ENCODE data around the gene CCDC171.
A peak's percentile ranks its signal among the peaks of the same experiment; 100 is the strongest.
"Not testable (repeated sequence)": the region's sequence is repeated elsewhere in the genome, so short reads cannot be mapped to it uniquely, and the experiment has no call there.

CCDC171 gene

DNA sequence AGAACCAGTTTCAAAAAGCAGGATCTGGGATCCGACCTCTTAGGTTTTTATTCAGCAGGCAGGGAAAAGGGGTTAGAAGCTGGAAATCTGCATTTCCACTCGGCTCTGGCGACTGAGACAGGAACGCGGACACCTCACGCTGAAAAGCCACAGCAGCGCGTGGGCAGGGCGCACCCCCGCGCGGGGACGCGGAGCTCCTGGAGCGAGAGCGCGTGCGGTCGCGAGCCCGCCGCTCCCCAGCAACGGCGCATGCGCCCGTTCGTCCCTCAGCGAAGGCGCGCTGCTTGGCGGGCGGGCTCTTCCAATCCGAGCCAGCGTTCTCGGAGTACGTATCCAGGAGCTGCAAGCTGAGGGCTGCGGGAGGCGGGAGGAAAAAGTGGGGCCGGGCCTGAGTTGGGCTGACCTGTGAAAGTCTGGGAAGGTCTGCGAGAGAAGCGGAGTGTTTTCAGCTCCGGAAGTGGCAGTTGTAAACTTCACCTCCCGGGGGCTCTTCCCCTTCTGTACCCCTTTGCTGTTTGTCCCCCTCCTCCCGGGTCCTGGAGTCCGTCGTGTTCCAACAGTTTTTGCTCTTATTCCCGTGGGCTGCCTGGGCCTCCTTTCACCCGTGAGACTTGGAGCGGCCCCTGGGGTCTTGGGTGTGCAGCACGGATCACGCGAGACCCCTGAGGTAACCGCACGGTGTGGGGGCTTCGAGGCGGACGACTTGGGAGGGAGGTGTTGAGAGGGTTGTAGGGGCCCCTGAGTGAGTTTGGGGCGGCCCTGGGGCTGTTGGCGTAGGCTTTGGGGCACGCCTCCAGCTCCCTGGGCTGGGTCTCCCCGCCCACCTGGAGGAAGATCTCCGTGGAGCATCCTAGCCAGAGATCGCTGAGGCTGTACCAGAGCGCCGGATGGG lies at the start of gene CCDC171:
TSS of gene CCDC171 (plus strand) at position 408 of the 892 bp plus-strand sequence. CDS start 11,046 bp downstream, outside the sequence.
- peak; percentile 84 for DNase-seq

DNA sequence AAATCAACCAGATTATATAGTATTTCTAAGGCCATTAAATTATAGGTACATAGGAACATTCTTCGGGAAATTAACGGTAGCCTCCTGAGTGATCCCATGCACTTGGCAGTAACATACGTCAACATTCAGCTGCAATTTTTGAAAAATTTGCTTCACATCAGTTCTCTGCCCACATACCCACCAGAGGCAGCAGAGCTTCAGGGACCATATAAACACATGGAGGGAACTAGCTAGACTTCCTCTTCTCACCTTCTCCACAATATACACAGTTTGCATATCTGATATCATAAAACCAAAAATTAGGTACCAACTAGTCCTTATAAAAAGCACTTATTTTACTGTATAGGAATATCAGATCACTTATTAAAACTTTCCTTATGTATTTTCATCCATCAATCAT lies 46.9 kb upstream of the CCDC171 start:
- no peak for DNase-seq

DNA sequence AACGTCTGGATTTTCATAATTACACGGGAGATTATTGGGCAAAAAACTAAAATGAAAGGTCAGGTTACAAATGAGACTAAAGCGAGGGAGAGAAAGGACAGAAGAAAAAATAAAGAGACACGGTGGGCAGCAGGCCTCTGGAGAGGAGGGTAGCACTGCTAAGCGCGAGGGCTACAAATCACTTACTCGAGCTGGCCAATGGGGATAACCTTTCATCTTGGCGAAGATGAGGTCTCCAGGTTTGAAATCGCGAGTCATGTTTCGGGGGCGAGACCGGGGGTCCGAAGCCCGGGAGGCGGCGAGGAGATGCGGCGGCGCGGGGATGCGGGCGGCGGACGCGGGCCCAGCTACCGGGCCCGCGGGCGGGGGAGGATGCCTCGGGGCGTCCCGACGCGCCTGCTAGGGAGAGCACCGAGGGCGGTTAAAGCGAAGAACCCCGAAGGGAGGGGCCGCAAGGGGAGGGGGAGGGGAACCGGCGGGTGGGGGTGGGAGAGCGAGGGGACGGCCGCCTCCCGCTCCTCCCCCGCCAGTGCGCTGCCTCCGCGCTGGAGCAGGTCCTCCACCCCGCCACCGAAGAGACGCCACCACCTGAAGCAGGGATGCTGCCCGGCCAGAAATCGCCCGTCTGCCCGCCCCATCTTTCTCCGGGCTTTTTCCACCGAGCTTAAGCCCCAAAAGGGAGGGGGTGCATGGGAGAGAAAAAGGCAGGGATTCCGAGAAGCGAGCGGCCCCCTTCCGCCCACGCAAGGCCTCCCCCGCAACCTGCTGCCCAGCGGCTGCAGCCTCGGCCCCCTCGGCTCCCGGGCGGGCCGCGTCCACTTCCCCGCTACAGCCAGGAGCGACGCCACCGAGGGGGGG lies 42.7 kb upstream of the CCDC171 start:
- DNase-seq, result peak; percentile 66

DNA sequence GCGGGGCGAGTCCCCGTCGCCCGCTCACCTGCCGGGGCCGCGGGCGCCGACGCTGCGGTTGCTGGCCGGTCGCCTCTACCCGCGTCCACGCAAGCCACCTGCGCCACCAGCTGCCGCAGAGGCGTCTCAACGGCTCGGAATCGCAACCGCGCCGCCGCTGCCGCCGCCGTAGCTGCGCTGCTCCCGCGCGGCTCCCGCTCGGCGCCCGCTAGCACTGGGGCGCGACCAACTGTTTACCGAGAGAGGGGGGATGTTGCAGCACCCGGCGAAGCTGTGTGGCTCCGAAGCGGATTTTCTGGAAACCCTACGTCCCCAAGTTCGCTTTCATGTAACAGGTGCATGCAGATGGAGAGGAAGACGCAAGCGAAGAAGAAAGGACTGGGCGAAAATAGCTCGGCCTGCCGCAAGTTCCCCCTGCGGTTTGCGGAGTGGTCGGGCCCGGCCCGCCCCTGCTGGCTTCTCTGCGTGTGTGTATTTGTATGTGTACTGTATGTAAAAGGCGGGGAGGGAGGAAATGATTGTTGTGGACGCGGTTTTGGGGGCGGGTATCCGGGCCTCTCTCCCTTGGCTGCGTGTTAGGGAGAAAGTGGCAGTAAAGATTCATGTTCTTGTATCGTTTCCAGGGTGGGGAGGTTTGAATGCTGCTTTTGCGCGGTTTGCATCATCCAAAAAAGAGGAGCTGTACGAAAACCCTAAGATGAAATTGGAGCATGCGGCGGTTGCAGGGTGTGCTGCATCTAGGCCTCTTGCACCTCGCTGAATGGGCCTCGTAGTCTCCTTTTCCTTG lies 41.9 kb upstream of the CCDC171 start, which contains the start of gene PSIP1:
TSS of gene PSIP1 (minus strand) at position 182 of the 787 bp plus-strand sequence. CDS start 782 bp downstream, outside the sequence.
- DNase-seq, result peak; percentile 77

DNA sequence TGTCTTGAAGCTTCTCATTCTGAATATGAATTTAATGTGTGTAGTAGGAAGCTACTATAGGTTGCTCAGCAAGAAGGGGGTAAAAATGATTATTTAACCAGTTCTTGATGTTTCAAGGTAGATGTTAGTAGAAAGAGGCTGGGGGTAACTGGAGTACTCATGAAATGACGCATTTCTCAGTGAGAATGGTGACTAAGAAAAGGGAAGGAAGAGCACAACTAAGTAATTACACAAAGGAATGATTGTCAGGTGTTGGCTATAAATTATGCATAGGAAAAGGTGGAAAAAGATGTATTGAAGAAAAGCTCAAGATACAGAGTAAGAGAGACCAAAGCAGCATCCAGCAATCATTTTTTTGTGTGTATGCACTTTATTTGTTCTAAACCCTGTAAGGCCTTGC lies 40.6 kb upstream of the CCDC171 start:
- no peak for DNase-seq

DNA sequence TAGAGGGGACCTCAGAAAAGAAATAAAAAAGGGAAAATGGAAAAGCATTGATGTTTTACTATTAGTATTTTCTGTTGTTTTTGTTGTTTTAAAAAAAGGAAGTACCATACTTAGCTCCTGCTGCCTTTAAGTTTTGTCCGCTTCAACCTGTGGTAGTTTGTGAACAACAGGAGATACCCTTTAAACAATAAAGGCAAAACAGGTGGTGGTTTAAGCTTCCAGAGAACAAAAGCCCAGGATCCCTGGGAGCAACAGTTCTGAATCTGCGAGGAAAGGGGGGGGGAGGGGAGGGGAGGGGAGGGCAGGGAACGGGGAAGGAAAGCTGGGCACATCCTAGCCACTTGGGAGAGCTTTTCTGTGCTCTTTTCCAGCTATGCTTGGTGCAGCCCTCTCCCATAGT lies 40.0 kb upstream of the CCDC171 start:
- no peak for DNase-seq

DNA sequence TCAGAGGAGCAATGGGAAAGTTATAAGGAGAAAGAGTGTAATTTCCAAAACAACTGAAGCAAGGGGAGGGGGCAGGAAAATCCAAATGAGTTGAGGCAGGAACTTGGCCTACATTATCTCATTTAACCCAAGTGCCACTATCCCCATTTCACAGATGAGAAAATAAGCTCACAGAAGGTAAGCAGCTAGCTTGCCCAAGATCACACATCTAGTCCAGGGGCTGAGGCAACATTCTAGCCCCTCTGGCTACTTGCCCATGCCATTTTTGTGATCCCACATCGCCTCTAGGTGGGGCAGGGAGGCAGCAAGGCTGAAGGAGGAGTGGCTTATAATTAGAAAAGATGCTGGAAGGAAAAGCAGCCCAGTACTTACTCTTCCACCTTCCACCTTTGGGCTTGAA lies 39.5 kb upstream of the CCDC171 start:
- DNase-seq, result no peak

DNA sequence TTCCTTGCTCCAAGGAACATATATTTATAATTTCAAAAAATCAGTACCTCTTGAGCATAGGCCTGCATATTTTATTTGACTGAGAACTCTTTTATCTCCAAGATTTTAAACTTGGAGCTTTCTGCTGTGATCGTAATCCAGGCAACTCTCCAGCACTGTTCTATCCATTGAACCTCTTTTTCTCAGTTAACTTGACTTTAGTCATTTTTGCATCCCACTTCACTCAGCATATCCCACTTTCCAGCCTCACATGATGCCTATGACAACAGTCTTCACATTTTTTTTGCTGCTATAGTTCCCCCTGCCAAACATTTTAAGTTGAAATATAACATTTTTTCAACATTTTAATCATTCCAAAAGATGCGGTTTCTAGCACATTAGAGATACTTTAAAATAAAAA lies 33.0 kb upstream of the CCDC171 start:
- no peak for DNase-seq

DNA sequence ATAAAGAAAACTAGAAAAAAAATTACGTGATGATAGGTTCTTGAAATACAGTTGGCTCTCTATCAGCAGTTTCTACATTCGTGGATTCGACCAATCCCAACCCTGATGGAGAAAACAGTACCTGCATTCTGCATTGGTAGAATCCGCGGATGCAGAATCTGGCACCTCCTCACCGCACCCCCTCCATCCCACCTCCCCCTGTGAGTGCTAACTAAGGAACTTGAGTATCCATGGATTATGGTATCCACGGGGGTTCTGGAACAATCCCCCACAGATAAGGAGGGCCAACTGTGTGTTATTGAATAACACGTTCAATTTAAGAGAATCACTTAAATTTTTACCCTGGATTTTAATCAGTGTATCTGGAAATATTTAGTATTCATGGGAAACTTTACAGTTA lies 31.6 kb upstream of the CCDC171 start:
- no peak for DNase-seq

DNA sequence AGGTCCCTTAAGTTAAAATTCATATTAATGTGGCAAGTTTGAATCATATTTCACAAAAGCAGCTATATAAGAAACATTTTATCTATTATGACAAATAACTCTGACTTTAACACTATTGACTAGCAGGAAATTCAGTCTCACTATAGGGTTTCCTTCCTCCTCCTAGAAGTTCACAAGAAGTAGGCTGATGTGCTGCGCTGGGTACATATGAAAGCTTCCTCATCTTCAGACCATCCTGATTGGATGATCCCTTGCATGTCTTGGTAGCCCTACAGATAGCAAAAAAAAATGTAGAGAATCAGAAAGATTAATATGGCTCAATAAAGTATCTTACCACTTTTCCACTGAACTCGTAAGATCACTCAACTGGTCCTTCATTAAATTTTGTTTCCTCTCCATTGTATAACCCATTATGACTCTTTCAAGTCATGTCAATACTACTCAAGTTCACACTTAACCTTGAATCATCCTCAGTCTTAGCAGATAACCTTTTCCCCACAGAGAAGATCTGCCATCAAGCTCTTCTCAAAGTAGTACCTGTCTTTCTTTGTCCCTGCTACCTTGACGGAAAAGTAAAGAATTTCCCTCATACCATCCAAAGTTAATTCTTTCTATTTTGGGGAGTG lies 30.6 kb upstream of the CCDC171 start:
- DNase-seq, result no peak

DNA sequence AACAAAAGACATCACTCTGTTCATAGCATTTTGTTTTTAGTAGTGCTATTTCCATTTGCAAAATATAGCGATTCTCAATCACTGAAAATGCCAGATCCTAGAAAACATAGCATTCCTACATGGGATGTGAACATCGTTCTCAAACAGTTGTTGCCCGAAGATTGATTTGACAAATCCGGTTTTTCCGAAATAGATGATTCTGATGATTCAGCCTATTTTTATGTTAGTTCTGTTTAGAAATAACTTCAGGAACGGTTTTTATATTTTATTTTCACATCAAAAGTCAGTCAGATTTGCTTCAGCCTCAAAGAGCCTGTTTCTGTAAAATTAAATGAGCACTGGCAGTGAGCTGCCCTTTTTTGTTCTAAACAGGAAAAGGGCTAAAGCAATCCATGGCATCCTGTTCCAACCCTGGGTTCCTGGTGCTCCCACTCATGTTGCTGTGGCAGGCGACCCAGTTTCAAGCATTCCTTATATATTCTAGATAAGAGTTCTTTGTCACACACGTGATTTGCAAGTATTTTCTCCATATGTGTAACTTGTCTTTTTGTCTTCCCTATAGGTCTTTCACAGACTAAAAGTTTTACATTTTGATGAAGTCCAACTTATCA lies 27.9 kb upstream of the CCDC171 start:
- DNase-seq, result no peak

DNA sequence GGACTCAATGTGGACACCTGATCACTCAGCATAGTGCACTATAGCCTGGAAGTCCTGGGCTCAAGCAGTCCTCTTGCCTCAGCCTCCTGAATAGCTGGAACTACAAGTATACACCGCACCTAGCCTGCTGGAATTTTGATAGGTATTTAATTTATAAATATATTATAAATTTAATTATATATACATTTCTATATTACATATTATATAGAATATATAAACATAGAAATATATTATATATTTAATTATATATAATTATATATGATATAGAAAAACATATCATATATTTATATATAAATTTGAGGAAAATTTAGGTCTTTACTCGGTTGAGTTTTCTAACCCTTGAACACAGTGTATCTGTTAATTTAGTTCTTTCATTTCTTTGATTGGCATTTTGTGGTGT lies 26.9 kb upstream of the CCDC171 start:
- no peak for DNase-seq

DNA sequence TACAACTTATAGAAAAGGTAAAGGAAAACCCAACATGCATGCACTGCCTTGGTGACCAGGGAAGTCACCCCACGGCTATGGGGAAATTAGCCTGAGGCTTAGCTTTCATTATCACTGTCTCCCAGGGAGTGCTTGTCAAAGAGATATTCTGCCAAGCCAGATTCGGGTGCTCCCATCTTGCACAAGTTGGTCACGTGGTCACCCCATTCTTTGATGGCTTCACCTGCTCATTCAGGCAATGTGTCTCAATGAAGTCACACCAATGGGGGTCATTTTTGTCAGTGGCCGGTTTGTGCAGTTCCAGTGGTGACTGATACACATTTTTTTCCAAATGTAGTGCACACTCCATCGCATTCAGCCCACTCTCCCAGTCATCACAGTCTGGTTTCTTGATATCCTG lies 25.8 kb upstream of the CCDC171 start:
- DNase-seq, result not testable (repeated sequence)

DNA sequence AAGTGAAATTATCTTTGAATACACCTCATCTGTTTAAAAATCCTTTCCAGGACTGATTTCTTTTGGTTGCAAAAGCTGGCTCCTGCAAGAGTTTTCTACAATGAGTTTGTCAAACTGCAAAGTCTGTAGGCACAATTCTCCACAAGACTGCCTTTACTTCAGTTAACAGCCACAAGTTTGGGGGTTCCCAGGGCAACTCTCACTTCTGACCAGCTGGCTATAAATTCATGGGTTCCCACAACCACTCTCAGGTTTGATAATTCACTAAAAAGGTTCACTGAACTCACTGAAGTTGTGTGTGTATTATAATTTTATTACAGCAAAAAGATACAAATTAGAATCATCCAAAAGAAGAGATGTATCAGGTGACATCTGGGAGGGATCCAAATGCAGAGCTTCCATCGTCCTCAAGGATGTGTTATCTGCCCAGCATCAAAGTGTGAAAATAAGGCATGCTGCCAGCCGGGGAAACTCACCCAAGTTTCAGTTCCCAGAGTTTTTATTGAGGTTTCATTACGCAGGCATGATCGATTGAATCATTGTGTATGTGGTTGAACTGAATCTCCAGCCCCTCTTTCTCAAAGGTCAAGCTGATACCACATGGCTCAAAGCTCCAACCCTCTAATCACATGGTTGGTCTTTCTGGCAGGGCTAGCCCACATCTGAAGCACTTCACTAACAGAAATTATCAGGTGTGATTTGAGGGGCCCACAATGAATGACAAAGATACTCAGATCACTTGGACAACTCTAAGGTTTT lies 23.1 kb upstream of the CCDC171 start:
- DNase-seq, result no peak

DNA sequence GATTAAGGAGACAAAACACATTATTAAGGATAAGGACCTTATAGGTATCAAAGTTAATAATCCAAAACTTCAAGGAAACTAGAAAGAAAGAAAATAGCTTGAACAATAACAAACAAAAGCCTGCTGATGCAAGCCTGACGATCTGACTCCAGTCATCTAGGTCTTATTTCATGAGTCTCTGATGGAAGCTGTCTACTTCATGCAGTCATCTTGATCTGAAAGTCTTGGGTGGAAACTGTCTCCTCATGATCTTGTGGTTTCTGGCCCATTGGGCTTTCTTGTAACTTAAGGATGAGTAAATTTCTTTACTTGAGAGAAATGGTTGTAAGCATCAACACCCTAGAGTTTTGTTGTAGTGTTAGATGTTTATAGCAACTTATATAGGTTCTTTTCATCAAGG lies 21.5 kb upstream of the CCDC171 start:
- DNase-seq, result no peak

DNA sequence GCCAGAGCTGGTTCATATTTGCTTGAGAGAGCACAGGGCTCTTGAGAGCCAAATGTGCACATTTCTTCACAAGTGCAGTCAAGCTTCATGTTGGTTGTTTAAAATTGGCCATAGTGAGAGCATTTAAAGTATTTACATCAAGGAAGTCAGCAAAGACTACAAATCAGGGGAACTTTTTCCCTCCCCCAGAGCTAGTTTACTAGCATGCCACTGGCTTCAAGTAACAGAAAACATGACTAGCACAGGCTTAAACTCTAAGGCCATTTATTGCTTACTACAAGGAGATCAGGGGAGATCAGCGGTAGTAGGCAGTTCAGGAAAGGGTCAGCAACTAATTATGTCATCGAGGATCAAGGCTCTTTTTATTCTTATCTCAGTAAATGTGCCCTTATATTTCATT lies 11.0 kb upstream of the CCDC171 start:
- DNase-seq, result no peak

DNA sequence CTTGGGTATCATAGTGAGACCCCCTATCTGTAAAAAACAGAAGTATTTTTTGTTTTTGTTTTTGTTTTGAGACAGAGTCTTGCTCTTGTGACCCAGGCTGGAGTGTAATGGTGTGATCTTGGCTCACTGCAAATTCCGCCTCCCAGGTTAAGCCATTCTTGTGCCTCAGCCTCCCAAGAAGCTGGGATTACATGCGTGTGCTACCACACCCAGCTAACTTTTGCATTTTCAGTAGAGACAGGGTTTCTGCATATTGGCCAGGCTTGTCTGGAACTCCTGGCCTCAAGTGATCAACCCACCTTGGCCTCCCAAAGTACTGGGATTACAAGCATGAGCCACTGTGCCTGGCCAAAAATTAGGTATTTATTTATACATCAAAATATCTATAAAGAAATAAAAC lies 10.2 kb upstream of the CCDC171 start:
- no peak for DNase-seq

DNA sequence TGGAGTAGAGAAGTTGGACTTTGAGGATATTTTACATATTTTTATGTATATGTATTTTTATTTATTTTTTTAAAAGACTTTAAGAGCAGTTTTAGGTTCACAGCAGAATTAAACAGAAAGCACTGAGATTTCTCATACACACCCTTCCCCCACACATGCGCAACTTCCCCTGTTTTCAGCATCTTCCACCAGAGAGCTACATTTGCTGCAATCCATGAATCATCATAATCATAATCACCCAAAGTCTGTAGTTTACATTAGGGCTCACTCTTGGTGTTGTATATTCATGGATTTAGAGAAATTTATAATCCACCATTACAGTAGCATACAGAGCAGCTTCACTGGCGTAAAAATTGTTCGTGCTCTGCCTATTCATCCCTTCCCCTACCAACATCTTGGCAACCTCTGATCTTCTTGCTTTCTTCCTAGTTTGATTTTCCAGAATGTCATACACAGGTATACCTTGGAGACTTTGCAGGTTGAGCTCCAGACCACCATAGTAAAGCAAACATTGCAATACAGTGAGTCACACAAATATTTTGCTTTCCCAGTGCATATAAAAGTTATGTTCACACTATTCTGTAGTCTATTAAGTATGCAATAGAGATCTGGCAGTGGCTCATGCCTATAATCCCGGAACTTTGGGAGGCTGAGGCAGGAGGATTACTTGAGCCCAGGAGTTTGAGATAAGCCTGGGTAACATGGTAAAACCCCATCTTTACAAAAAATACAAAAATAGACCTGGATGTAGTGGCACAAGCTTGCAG lies 9.6 kb upstream of the CCDC171 start:
- DNase-seq, result no peak

DNA sequence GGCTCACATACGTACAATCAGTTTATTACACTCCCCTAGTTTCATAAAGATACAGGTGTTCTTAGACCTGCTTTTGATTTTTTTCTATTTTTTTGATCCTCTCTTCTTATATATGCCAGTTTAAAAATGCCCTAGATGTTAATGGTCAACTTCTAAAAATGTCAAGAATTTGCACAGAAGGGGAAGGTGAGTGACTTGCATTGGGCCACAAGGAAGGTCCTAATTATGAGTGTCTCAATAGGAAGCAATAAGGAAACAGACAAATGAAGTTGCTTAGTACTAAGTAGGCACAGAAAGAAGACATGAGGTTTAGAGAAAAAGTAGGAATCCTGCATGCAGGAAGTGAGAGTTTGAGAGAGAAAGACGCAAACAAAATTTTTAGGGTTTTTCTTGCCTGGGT lies 3.2 kb upstream of the CCDC171 start:
- DNase-seq, result no peak

DNA sequence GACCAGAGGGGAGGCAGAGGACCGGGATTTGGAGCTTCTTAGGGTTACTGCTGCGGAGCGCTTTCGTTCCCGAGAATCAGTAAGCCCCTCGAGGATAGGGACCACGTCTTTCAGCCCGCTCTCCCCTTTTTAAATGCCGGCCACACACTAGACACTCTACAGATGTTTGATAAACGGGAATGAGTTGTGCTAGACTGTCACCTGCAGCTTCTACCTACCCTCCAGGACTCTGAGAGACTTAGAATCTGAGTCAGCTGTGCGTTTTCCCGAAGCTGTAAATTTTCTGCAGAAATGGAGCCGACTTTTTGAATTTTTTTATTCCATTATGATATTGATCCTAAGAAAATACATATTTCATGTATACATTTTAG lies 670 bp downstream of the CCDC171 start:
- no peak for DNase-seq

DNA sequence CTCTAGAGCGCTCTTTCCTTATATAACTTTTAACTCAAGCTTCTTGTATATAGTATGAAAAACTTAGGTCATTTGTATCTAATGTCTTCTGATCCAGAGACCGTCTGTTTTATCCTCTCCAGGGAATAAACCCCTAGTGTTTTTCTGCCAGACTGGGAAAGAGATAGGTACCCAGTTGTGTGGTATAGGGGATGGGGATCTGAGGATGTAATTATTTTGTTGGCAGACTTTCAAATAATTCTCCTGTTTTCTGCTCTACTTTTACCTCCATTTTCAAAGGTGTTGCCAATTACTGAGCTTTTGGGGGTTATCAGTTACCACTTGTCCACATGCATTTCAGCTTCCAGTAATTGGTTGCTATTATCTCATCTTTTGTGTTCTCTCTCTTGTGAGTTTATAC lies 17.9 kb downstream of the CCDC171 start:
- DNase-seq, result no peak

All from stimulated activated CD4-positive, alpha-beta T cell treated with anti-CD3 and anti-CD28 coated beads, Interleukin-12 subunit alpha, Interleukin-12 subunit beta, amount 100 ng/mL, for 4 hours (primary cell).